Measurements from ENCODE around the gene CRHR1. TPM values are rescaled to one million over a fixed set of nuclear protein-coding genes. Genes with fewer than 3 reads are reported as not detected.

CRHR1 gene
- total and polyA plus RNA-seq, 10 of the 15 experiments (the other 5 are each of a cell fraction or from before 2014, with no cell fraction given): 0.08 TPM; not detected in 9

GRCh38 chr17:45818041-45818440 lies 33.9 kb downstream of the CRHR1 start:
- FAIRE-seq (no peak), DNase-seq (ENCODE audit: low read depth, low spot score) (no peak), ATAC-seq (no peak)
- no peak overlapping the region for H3K4me2 ChIP-seq (ENCODE audit: control insufficient read depth, insufficient read depth)
- no peaks in the 10 kb centered on the region for H3K9me3 ChIP-seq (replicated peaks; ENCODE audit: control insufficient read depth, insufficient read depth, low read length)
- no TSS peak for BruUV-seq (replicated peaks)
- TF ChIP-seq ZNF622 (IDR thresholded peaks at IDR 0.05) (no peak), SRF (IDR thresholded peaks at IDR 0.05; ENCODE audit: low read depth in 2 of 2, low read length in 2 of 2) (no peak), ATF2 (IDR thresholded peaks at IDR 0.05; ENCODE audit: low read length) (no peak), KLF5 (IDR thresholded peaks at IDR 0.05; ENCODE audit: partially characterized antibody) (no peak), MYB (IDR thresholded peaks at IDR 0.05; ENCODE audit: borderline replicate concordance, low read depth, low read length) (no peak), CBX5 (IDR thresholded peaks at IDR 0.05; ENCODE audit: low read depth) (no peak), NFIC (IDR thresholded peaks at IDR 0.05; ENCODE audit: low read depth, low read length) (no peak), ZNF687 (IDR thresholded peaks at IDR 0.05) (no peak), FOXK2 (IDR thresholded peaks at IDR 0.05) (no peak), E2F4 (IDR thresholded peaks at IDR 0.05; ENCODE audit: low read depth, low read length) (no peak), MXI1 (IDR thresholded peaks at IDR 0.05; ENCODE audit: low read depth, low read length) (no peak), SMC3 (IDR thresholded peaks at IDR 0.05; ENCODE audit: borderline replicate concordance, low read length) (no peak), ZBED1 (IDR thresholded peaks at IDR 0.05; ENCODE audit: borderline replicate concordance) (no peak), ZNF207 (IDR thresholded peaks at IDR 0.05; ENCODE audit: borderline replicate concordance) (no peak)
- H2AFZ ChIP-seq (ENCODE audit: control insufficient read depth, low read depth, low read length): no peak overlapping the region
- H4K20me1 ChIP-seq (ENCODE audit: control insufficient read depth, insufficient read depth): no peaks in the 10 kb centered on the region
- no peak overlapping the region for H3K27ac ChIP-seq (ENCODE audit: control insufficient read depth, insufficient read depth)
- H3K9ac ChIP-seq (ENCODE audit: control insufficient read depth, insufficient read depth, low read length): no peak overlapping the region
- RAD21 ChIA-PET (ENCODE audit: unreplicated experiment): no interaction called here
- intact Hi-C loops (cut with micrococcal nuclease; ENCODE audit: unreplicated experiment): no loop called here
- SMC1A ChIA-PET (ENCODE audit: uncharacterized antibody, unreplicated experiment): no interaction called here
- in situ Hi-C loops (cut with MboI): no loop called here
- no peaks in the 10 kb centered on the region for H3K79me2 ChIP-seq (ENCODE audit: control insufficient read depth, insufficient read depth, low read length)
- H3K27me3 ChIP-seq (replicated peaks in 1 of 2; ENCODE audit: control insufficient read depth in 2 of 2, insufficient read depth in 2 of 2, low read length in 1 of 2): peaks cover 0 to 2% of the 10 kb centered on the region in 2 experiments; a peak in 1 of 4 replicates
- POLR2A ChIA-PET: no interaction called here
- H3K4me1 ChIP-seq (ENCODE audit: control insufficient read depth, insufficient read depth, low read length): no peaks in the 10 kb centered on the region
- WGBS (ENCODE audit: insufficient coverage, insufficient replicate concordance, low lambda C conversion rate, missing lambda C conversion rate): 29% methylated on average over 6 of the region's 6 CpGs
- CTCF ChIA-PET: no interaction called here
- no peaks in the 10 kb centered on the region for H3K36me3 ChIP-seq (ENCODE audit: control insufficient read depth in 2 of 2, insufficient read depth in 2 of 2, low read length in 1 of 2)
- no peak overlapping the region for H3K4me3 ChIP-seq

Measured in GM12878 (cell line).